NCI-H460 (cell line): ENCODE results near the gene F2R. TPM values are rescaled to one million over a fixed set of nuclear protein-coding genes. Genes with fewer than 3 reads are reported as not detected.
A peak's percentile ranks its signal among the peaks of the same experiment; 100 is the strongest.
"Not testable (repeated sequence)": the region's sequence is repeated elsewhere in the genome, so short reads cannot be mapped to it uniquely, and the experiment has no call there.

ENCODE experiments used
- DNase-seq: peaks from one replicate; pipeline ENCODE4 v3.0.0-alpha.2; 2016; ENCODE audit warnings: low read depth; ENCODE audit errors: extremely low read depth
- polyA plus RNA-seq: library from polyadenylated mRNA; depleted of rRNA; stranded (reverse); fragments of >200 nt; gene quantifications from 2 replicates; pipeline ENCODE4 v1.2.3, GENCODE V29; 2014; cell fraction: nucleus; rRNA removed
- total RNA-seq: library from RNA; depleted of rRNA; stranded (reverse); fragments of >200 nt; shearing (Covaris generic); gene quantifications from 2 replicates; pipeline ENCODE4 v1.2.3, GENCODE V29; 2014; rRNA removed

Gene F2R
- 8.1 and 8.3 TPM in 2 replicates for total RNA-seq
- 4.1 and 5.6 TPM in 2 replicates for polyA plus RNA-seq

DNA sequence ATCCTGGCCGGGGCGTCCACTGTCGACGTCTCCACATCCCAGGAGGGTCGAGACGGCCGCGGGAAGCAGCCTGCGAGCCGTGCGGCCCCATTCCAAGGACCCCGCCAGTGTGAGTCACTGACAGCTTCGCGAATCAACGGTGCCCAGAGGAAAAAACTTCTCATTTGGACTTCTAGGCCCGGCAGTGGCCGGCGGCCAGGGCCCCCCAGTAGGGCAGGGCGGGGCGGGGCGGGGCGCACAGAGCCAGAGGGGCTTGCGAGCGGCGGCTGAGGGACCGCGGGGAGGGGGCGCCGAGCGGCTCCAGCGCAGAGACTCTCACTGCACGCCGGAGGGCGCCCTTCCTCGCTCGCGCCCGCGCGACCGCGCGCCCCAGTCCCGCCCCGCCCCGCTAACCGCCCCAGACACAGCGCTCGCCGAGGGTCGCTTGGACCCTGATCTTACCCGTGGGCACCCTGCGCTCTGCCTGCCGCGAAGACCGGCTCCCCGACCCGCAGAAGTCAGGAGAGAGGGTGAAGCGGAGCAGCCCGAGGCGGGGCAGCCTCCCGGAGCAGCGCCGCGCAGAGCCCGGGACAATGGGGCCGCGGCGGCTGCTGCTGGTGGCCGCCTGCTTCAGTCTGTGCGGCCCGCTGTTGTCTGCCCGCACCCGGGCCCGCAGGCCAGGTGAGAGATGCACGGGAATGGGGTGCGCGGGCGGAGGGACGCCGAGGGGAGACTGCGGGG, at the start of gene F2R:
TSS of gene F2R (plus strand) at position 391 of the 720 bp plus-strand sequence. CDS start at position 573, 182 bp downstream.
- peak; percentile 17 for DNase-seq

DNA sequence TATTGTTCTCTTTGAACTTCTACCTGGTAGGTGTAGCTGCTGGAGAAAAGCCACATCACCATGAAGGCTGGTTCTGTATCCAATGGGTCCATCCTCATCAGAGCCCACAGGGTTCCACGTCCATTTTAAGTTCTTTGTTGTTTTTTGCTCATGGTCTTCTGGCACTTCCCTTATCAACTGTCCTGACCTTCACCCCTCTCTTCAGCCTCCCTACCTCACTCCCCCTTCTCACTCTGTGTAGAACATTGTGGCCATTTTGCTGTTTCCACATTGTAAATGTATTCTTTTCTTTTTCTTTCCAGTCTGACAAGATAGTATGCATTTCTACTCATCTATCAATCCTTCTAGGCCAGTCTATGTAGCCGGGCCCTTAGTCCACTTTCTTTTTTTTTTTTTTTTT, 48.4 kb upstream of the F2R start:
- no peak for DNase-seq

DNA sequence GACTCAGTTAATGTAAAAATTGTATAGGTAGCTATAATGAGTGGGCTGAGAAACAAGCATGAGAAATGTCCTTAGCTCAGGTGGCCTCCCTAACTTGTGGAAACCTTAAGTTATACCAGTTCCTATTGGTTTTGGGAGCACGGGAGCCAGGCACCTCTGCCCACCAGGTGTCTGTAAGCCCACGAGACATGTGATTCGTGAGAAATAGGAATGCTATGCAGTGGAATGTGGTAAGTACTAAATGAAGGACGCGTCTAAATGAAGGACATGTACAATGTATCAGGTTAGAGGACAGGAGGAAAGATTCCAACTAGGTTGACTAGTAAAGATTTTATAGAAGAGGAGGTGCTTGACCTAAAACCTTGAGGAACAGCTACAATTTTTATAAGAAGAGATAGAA, 46.7 kb upstream of the F2R start:
- DNase-seq: no peak

DNA sequence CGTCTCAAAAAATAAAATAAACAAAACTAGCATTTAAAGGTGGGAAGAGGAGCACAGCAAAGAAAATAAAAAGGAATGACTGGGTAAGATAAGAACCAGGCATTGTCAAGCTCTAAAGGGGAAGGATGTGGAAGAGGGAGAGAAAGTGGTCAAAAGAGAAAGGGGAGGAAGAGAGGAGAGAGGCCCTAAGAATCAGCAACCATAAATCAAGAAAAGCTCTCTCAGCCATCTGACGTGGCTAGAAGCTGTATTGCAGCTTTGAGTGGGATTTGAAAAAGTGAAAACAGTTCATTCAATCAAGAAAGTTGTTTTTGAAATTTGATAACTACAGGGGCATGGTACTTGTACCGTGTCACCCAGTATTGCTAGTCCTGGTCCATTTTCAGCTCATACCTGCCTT, 45.4 kb upstream of the F2R start:
- DNase-seq: no peak

DNA sequence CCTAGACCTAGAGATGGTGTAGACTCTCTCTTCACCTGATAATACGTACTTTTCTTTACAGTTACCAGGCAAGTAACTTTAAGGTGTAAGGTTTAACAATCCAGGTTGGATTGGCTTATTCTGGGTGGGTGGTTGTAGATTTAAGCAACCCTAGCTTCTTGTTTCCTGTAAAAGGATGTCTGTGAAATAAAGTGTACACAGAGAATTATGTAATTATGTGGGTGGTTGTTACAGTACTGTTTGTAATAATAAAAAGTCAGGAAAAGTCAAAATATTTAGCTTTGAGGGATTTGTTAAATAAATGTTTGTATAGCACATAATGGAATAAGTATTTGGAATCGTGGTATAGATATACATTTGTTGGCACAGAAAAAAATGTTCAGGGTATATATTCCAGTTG, 43.7 kb upstream of the F2R start:
- DNase-seq: no peak

- no peak for DNase-seq
Observed at GRCh38 chr5:76673125-76673524, 42.8 kb upstream of the F2R start.

- no peak for DNase-seq
Observed at GRCh38 chr5:76674330-76675066, 41.4 kb upstream of the F2R start.

DNA sequence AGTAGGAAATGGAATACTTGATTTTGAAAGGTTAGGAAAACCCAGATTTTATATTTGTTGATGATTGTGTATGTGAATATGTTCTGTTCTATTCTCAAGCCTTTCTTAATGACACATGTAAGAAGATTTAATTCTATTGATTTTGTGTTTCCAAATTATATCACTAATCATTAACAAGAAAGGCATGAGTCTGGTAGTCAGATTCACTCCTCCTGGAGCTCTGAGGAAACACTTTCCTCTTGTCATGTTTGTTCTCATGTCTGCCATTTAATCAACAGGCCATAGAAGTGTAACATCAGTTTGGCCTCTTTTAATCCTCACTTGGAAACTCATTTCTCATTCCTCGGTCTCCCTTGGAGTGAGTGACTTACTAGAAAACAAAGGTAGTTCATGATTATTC, 40.6 kb upstream of the F2R start:
- no peak for DNase-seq

GRCh38 chr5:76677849-76678472, 38.0 kb upstream of the F2R start:
- no peak for DNase-seq

DNA sequence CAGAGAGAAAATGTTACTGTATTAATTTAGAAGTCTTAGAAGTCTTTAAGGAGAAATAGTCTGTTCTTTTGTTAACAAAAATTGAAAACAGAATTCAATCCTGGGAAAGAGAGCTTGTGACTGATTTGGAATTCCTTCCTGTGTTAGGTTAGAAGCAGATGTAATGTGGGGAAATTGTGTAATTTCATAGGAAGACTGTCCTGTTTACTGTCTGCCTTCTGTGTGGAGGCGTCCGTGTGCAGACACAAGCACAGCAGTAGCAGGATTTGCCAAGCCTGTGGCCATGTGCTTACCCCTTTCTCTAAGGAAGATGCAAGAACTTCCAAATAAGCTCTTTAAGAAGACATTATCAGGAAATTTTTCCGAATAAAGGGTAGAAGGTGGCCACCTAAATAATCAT, 36.7 kb upstream of the F2R start:
- DNase-seq: no peak

GRCh38 chr5:76680826-76681225, 35.1 kb upstream of the F2R start:
- DNase-seq: not testable (repeated sequence)

DNA sequence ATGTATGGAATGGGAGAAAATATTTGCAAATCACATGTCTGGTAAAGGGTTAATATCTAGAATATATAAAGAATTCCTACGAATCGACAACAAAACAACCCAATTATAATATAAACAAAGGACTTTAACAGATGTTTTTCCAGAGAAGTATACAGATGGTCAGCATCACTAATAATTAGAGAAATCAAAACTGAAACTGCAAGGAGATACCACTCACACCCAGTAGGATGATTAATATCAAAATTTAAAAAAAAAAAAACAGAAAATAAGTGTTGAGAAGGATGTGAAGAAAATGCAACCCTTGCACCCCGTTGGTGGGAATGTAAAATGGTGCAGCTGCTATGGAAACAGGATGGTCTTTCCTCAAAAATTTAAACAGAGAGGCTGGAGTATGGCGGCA, 34.6 kb upstream of the F2R start:
- no peak for DNase-seq

DNA sequence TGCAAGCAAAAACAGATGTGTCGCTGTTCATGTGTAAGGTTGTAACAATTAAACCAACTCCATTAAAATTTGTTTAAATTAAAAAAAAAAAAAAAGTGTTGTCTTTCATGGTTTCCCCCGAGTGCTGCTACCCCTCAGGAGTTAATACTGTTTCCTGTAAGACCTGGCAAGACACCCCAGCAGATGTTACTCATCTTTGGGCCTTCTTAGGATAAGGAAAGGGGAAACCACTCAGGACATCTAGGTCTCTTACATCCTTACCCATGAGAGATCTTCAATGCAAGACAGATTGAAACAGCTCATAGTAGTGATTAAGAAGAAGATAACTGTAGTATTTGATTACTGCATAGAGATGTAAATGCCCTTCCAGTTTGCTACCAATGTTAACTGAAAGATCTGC, 33.5 kb upstream of the F2R start:
- DNase-seq: no peak

- DNase-seq: no peak
Observed at GRCh38 chr5:76683816-76684731, 31.9 kb upstream of the F2R start.

- DNase-seq: no peak
Observed at GRCh38 chr5:76684756-76685519, 31.0 kb upstream of the F2R start.

- no peak for DNase-seq
Observed at GRCh38 chr5:76685704-76686103, 30.2 kb upstream of the F2R start.

DNA sequence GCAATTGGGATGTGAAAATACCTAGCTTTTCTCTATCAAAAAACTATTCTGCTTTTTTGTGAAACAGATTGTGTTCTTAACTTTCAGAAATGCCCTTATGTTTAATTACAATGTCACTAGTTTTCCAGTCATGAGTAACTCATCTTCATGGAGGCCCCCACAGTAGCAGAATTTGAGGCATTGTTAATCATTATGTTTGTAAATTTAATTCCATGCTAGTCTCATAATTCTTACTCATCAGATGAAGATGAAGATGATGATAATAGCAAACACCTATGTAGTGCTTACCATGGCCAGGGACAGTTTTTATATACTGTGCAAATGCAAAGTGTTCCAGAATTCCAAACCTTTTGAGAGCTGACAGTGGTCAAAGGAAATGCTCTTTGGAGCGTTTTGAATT, 27.7 kb upstream of the F2R start:
- DNase-seq: no peak

- no peak for DNase-seq
Observed at GRCh38 chr5:76688836-76689235, 27.1 kb upstream of the F2R start.

DNA sequence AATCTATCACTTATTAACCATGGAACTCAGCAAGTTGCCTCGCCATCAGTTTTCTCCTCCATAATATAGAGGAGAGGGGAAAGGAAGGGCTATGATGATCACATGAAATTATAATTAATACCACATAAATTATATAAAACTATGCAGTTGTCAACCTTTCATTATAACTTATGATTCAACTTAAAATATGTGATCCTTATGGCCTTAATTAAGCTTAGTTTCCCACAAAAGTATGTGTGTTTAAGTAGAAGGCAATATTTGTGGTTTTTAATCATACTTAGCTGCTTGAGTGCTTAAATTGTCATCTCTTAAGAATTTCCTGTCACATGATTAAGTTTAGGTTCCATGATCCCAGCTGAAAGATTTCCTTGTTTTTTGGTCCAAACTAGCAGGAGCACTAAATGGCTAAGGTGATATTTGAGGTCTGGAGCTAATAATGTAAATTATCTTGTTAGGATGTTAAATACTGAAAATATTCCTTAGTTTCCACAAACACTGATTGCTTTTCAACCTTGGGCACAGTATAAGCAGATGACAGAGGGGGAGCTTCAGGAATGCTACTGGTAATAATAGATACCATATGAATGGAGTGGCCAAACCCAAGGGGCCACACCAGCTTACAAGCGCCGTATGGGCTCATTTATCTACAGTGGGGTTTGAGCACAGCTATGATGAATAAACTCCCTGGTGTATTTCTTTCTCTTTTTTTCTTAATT, 26.4 kb upstream of the F2R start:
- DNase-seq: no peak
